ENCODE data around the gene DKK1. TPM values are rescaled to one million over a fixed set of nuclear protein-coding genes. Genes with fewer than 3 reads are reported as not detected.

Gene DKK1
- total and polyA plus RNA-seq, 2 of the 13 experiments (the other 11 are each of a cell fraction or from before 2014, with no cell fraction given) = 123 to 262 TPM

- TF ChIP-seq ZNF280D (CRISPR knock-in tag; IDR thresholded peaks at IDR 0.05) (no peak), ETV6 (CRISPR knock-in tag; conservative IDR thresholded peaks at IDR 0.05) (no peak), CSRNP1 (CRISPR knock-in tag; IDR thresholded peaks at IDR 0.05) (no peak), ZNF644 (CRISPR knock-in tag; IDR thresholded peaks at IDR 0.05; ENCODE audit: low read depth) (no peak), ZNF557 (CRISPR knock-in tag; IDR thresholded peaks at IDR 0.05) (0 out of 2 replicates have a peak, but pooled peaks have one; percentile 46), SAFB2 (CRISPR knock-in tag; IDR thresholded peaks at IDR 0.05; ENCODE audit: borderline replicate concordance, low read depth) (no peak), MZF1 (CRISPR knock-in tag; IDR thresholded peaks at IDR 0.05; ENCODE audit: borderline replicate concordance) (no peak), MYPOP (CRISPR knock-in tag; IDR thresholded peaks at IDR 0.05) (peak; percentile 92), ZNF839 (CRISPR knock-in tag; IDR thresholded peaks at IDR 0.05; ENCODE audit: borderline replicate concordance) (no peak), ZNF720 (CRISPR knock-in tag; IDR thresholded peaks at IDR 0.05) (no peak), KLF12 (CRISPR knock-in tag; IDR thresholded peaks at IDR 0.05; ENCODE audit: borderline replicate concordance) (0 out of 2 replicates have a peak, but pooled peaks have one; percentile 33), ZNF33A (CRISPR knock-in tag; IDR thresholded peaks at IDR 0.05; ENCODE audit: borderline replicate concordance) (no peak), HBP1 (CRISPR knock-in tag; IDR thresholded peaks at IDR 0.05; ENCODE audit: low read depth) (no peak), MEIS2 (CRISPR knock-in tag; IDR thresholded peaks at IDR 0.05) (peak; percentile 58; the same call in 1 of the 2 replicates), CREB3 (CRISPR knock-in tag; IDR thresholded peaks at IDR 0.05) (0 out of 2 replicates have a peak, but pooled peaks have one; percentile 41), FOSL1 (CRISPR knock-in tag; IDR thresholded peaks at IDR 0.05; ENCODE audit: borderline replicate concordance) (no peak), ZBTB33 (CRISPR knock-in tag; IDR thresholded peaks at IDR 0.05) (no peak), ZFP36L2 (CRISPR knock-in tag; IDR thresholded peaks at IDR 0.05) (no peak)
Observed at GRCh38 chr10:52308251-52309031, 5.6 kb upstream of the DKK1 start (continued).

All from HepG2 (cell line).